Breast epithelium (tissue), 4 donors: ENCODE measurements around the gene C3orf85. TPM values are rescaled to one million over a fixed set of nuclear protein-coding genes. Genes with fewer than 3 reads are reported as not detected.

Experiments used
- DNase-seq, 2 donors: peaks; one replicate each; pipeline ENCODE4 v3.0.0-alpha.2; 2019; ENCODE audit warnings: low spot score in 2 of 2
- H3K27ac ChIP-seq, 2 donors: fragments of 200-600 bp; sonication (generic) in 1 of 2; one replicate each; pipeline ENCODE4 v1.5.1; 2016 to 2019; ENCODE audit warnings: mild to moderate bottlenecking in 1 of 2
- H3K27me3 ChIP-seq, 2 donors: fragments of 200-600 bp; sonication (generic) in 1 of 2; one replicate each; pipeline versions ENCODE4 v1.5.1 to v1.6.0; 2017 to 2019; ENCODE audit warnings: control low read depth in 1 of 2, mild to moderate bottlenecking in 1 of 2
- H3K36me3 ChIP-seq: fragments of 200-600 bp; one replicate; pipeline ENCODE4 v1.5.1; 2019
- H3K4me1 ChIP-seq, 2 donors: fragments of 200-600 bp; sonication (generic); one replicate each; pipeline ENCODE4 v1.5.1; 2016 to 2019; ENCODE audit warnings: control low read depth in 1 of 2
- H3K4me3 ChIP-seq, 3 donors: fragments of 200-600 bp; sonication (generic); 1 replicate in 2 of 3; 2 replicates in 1 of 3; pipeline ENCODE4 v1.5.1; 2016 to 2019; ENCODE audit warnings: mild to moderate bottlenecking in 3 of 3, moderate library complexity in 2 of 3
- H3K9me3 ChIP-seq, 2 donors: fragments of 200-600 bp; sonication (generic) in 1 of 2; one replicate each; pipeline ENCODE4 v1.5.1; 2016 to 2019; ENCODE audit warnings: control low read depth in 1 of 2
- POLR2A ChIP-seq: fragments of 450-650 bp; IDR thresholded peaks from one replicate; pipeline ENCODE4 v1.6.1; 2016; ENCODE audit warnings: antibody characterized with exemption, mild to moderate bottlenecking, moderate library complexity
- POLR2AphosphoS5 ChIP-seq, 3 donors: sonication (generic); formaldehyde crosslinking; IDR thresholded peaks; one replicate each; pipeline ENCODE4 v1.6.1; 2017; ENCODE audit warnings: antibody characterized with exemption in 3 of 3
- intact Hi-C: fragments of 100-400 bp; cut with DNase I; formaldehyde crosslinking; loops from one replicate; pipeline ENCODE4 v1.15.1; 2023; ENCODE audit warnings: low total_unique reads
- total RNA-seq, 3 donors: library from RNA; depleted of rRNA; stranded (reverse); fragments of >200 nt; gene quantifications; one replicate each; pipeline ENCODE4 v1.1.0, GENCODE V29; 2016
- TF ChIP-seq, protein P1 (sequence below), 3 donors: fragments of 450-650 bp; IDR thresholded peaks; one replicate each; pipeline ENCODE4 v1.5.1; 2016 to 2017; ENCODE audit warnings: antibody characterized with exemption in 3 of 3, mild to moderate bottlenecking in 3 of 3, moderate library complexity in 3 of 3

Gene C3orf85
- total RNA-seq, 3 donors from 2014 or later: not detected

DNA sequence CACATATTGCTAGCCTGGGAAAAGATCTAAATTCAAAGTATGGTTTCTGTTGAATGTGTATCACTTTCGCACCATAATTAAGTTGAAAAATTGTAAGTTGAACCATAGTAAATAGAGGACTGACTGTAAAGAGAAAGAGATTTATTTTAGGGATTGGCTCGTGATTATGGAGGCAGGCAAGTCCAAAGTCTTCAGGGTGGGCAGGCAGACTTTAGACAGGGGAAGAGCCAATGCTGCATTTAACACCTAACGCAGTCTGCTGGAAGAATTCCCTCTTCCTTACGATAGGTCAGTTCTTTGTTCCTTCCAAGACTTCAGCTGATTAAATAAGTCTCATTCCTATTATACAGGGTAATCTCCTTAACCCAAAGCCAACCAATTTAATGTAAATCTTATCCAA lies 15.8 kb downstream of the C3orf85 start:
- intact Hi-C loops: no loop called here
- H3K4me1 ChIP-seq: no peaks in the 10 kb centered on the region
- H3K9me3 ChIP-seq: no peaks in the 10 kb centered on the region
- no peak for DNase-seq
- no peak overlapping the region for H3K27ac ChIP-seq
- no peaks in the 10 kb centered on the region for H3K36me3 ChIP-seq
- no peaks in the 10 kb centered on the region for H3K27me3 ChIP-seq
- no peak overlapping the region for H3K4me3 ChIP-seq
- no peak for TF ChIP-seq POLR2A
- TF ChIP-seq POLR2AphosphoS5 (IDR thresholded peaks at IDR 0.05): no peak
- TF ChIP-seq, protein P1, sequence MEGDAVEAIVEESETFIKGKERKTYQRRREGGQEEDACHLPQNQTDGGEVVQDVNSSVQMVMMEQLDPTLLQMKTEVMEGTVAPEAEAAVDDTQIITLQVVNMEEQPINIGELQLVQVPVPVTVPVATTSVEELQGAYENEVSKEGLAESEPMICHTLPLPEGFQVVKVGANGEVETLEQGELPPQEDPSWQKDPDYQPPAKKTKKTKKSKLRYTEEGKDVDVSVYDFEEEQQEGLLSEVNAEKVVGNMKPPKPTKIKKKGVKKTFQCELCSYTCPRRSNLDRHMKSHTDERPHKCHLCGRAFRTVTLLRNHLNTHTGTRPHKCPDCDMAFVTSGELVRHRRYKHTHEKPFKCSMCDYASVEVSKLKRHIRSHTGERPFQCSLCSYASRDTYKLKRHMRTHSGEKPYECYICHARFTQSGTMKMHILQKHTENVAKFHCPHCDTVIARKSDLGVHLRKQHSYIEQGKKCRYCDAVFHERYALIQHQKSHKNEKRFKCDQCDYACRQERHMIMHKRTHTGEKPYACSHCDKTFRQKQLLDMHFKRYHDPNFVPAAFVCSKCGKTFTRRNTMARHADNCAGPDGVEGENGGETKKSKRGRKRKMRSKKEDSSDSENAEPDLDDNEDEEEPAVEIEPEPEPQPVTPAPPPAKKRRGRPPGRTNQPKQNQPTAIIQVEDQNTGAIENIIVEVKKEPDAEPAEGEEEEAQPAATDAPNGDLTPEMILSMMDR (IDR thresholded peaks at IDR 0.05): no peak

DNA sequence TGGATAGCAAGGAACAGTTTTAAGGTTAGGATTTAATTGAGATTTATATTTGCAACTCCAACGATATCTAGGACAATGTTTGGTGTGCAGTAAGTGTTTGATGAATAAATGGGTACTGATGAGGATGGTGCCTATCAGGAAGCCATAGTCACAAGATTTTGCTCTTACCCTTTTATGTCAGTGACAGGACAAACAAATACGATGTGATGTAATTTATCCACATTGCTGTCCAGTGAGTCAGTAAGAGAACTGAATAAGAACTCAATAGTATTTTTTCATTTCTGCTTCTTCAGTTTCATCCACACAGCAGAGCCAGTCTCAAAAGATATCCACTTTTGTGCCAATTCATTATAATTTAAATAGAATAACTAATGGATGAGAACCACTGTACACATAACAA lies 18.5 kb downstream of the C3orf85 start:
- H3K4me3 ChIP-seq: no peak overlapping the region
- intact Hi-C loops: no loop called here
- peaks cover 0 to 10% of the 10 kb centered on the region in 2 donors for H3K9me3 ChIP-seq
- DNase-seq: no peak
- H3K4me1 ChIP-seq: no peaks in the 10 kb centered on the region
- H3K27ac ChIP-seq: no peak overlapping the region
- no peaks in the 10 kb centered on the region for H3K36me3 ChIP-seq
- H3K27me3 ChIP-seq: no peaks in the 10 kb centered on the region
- no peak for TF ChIP-seq POLR2AphosphoS5 (IDR thresholded peaks at IDR 0.05)
- TF ChIP-seq, protein P1 (IDR thresholded peaks at IDR 0.05): no peak
- TF ChIP-seq POLR2A: no peak

DNA sequence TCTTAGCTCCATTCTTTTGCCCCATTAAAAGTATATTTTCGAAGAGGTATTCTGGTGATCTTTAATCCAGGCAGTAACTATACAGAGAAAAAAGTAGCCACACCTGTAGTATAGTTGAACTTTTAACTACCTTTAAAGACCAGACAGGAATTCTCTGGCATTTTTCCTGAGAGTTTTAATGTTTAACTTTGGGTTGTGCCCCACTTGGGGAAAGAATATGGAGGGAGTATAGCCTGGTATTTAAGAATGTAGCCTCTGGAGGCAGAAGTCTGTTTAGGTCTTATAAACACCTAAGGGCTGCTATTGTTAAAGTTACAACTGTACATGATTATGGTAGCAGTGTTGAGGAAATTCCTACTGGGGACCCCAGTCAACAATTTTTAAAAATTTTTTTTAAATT lies 19.3 kb downstream of the C3orf85 start:
- H3K27ac ChIP-seq: no peak overlapping the region
- intact Hi-C loops: no loop called here

DNA sequence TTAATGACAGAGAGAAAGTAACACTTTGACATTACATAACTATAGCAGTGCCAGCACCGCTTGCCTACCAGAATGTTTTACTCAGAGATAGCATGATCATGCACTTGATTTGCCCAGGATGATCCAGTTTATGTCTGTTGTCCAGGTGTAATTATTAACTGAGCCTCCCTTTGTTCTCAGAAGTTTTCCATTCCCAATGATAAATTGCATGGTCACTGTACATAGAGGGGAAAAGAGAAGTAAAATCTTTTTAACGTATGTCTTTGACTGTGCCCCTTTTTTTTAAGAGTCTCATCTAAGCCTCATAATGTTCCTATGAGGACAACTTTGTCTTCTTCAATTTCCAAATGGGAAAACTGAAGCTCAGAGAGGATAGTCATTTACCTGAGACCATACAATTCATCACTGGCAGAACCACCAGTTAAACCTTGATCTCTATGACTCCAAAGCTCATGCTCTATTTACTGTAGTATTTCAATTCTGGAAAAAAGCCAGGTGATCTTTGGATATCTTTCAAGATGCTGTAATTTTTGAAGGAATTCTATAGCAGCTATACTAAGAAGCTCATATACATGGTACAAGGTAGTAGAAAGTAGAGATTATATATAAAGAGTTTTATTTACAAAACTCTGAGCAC lies 25.1 kb downstream of the C3orf85 start:
- TF ChIP-seq POLR2AphosphoS5 (IDR thresholded peaks at IDR 0.05) (no peak), POLR2A (no peak)
- TF ChIP-seq, protein P1 (IDR thresholded peaks at IDR 0.05): no peak
- DNase-seq: no peak
- H3K9me3 ChIP-seq: peaks cover 0 to 15% of the 10 kb centered on the region in 2 donors
- no peaks in the 10 kb centered on the region for H3K4me1 ChIP-seq
- H3K27me3 ChIP-seq: no peaks in the 10 kb centered on the region
- intact Hi-C loops: no loop called here
- H3K27ac ChIP-seq: no peak overlapping the region
- H3K4me3 ChIP-seq: no peak overlapping the region
- no peaks in the 10 kb centered on the region for H3K36me3 ChIP-seq

More for the DNA sequence above, 19.3 kb downstream of the C3orf85 start:
- DNase-seq: no peak
- no peak overlapping the region for H3K4me3 ChIP-seq
- H3K4me1 ChIP-seq: no peaks in the 10 kb centered on the region
- peaks cover 0 to 13% of the 10 kb centered on the region in 2 donors for H3K9me3 ChIP-seq
- H3K27me3 ChIP-seq: no peaks in the 10 kb centered on the region
- TF ChIP-seq POLR2AphosphoS5 (IDR thresholded peaks at IDR 0.05) (no peak), POLR2A (no peak)
- TF ChIP-seq, protein P1 (IDR thresholded peaks at IDR 0.05): no peak
- no peaks in the 10 kb centered on the region for H3K36me3 ChIP-seq

DNA sequence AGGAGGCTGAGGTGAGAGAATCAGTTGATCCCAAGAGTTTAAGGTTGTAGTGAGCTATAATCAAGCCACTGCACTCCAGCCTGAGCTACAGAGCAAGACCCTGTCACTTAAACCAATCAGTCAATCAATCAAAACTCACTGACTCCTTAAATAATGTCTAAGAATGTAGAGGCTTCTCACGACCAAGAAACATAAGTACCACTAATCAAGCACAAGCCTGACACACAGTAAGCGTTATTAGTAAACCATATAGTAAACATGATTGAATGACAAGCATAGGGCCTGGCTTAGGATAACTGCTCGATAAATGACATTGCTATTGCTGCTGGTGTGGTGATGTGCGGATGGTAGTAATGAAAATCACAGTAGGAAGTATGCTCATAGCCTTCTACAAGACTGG lies 29.4 kb downstream of the C3orf85 start:
- H3K4me1 ChIP-seq: no peaks in the 10 kb centered on the region
- no peak for DNase-seq
- H3K9me3 ChIP-seq: peaks cover 0 to 2% of the 10 kb centered on the region in 2 donors
- H3K27me3 ChIP-seq: no peaks in the 10 kb centered on the region
- H3K36me3 ChIP-seq: no peaks in the 10 kb centered on the region
- TF ChIP-seq POLR2AphosphoS5 (IDR thresholded peaks at IDR 0.05) (no peak), POLR2A (no peak)
- TF ChIP-seq, protein P1 (IDR thresholded peaks at IDR 0.05): no peak
- intact Hi-C loops: no loop called here
- no peak overlapping the region for H3K27ac ChIP-seq
- no peak overlapping the region for H3K4me3 ChIP-seq
